Progenitor cell of endocrine pancreas (in vitro differentiated cells): Measurements from ENCODE around the gene CIB2. TPM values are rescaled to one million over a fixed set of nuclear protein-coding genes. Genes with fewer than 3 reads are reported as not detected.

ENCODE experiments used
- DNase-seq: peaks from one replicate; pipeline ENCODE4 v3.0.0; 2021; ENCODE audit warnings: low spot score; ENCODE audit not compliant: unreplicated experiment
- H3K27ac Mint-ChIP-seq: 2 replicates; pipeline ENCODE4 v1.8.0; 2021; ENCODE audit warnings: mild to moderate bottlenecking, moderate library complexity, mixed read lengths
- H3K27me3 Mint-ChIP-seq: 2 replicates; pipeline ENCODE4 v1.8.0; 2021; ENCODE audit warnings: mixed read lengths
- H3K36me3 Mint-ChIP-seq: 2 replicates; pipeline ENCODE4 v1.8.0; 2022; ENCODE audit warnings: mixed read lengths; ENCODE audit not compliant: insufficient read depth
- H3K4me1 Mint-ChIP-seq: 2 replicates; pipeline ENCODE4 v1.8.0; 2021; ENCODE audit warnings: low read depth, mixed read lengths
- H3K4me3 Mint-ChIP-seq: 2 replicates; pipeline ENCODE4 v1.8.0; 2021; ENCODE audit warnings: low read depth, mild to moderate bottlenecking, moderate library complexity, mixed read lengths
- H3K9me3 Mint-ChIP-seq: 2 replicates; pipeline ENCODE4 v1.8.0; 2021; ENCODE audit warnings: low read depth, mixed read lengths
- CTCF ChIP-seq: fragments of 200-600 bp; sonication (generic); IDR thresholded peaks from one replicate; pipeline ENCODE4 v1.5.0; 2021; ENCODE audit warnings: antibody characterized with exemption, mild to moderate bottlenecking; ENCODE audit not compliant: unreplicated experiment
- total RNA-seq: library from RNA; stranded (reverse); gene quantifications from 2 replicates; pipeline ENCODE4 v1.2.1, GENCODE V29; 2021

CIB2 gene
- total RNA-seq, 1 donor from 2014 or later = 44.9 TPM

GRCh38 chr15:78063217-78063616, 68.0 kb downstream of the CIB2 start:
- DNase-seq = no peak
- H3K27me3 Mint-ChIP-seq = peaks cover 18% of the 10 kb centered on the region
- H3K9me3 Mint-ChIP-seq = no peaks in the 10 kb centered on the region
- H3K4me1 Mint-ChIP-seq = peaks cover 18% of the 10 kb centered on the region
- H3K36me3 Mint-ChIP-seq = no peaks in the 10 kb centered on the region
- H3K4me3 Mint-ChIP-seq = no peak overlapping the region
- TF ChIP-seq CTCF = no peak
- H3K27ac Mint-ChIP-seq = no peak overlapping the region

GRCh38 chr15:78061963-78062427, 69.2 kb downstream of the CIB2 start:
- no peak overlapping the region for H3K4me3 Mint-ChIP-seq
- H3K27ac Mint-ChIP-seq = no peak overlapping the region
- H3K36me3 Mint-ChIP-seq = no peaks in the 10 kb centered on the region
- H3K4me1 Mint-ChIP-seq = peaks cover 14% of the 10 kb centered on the region
- no peak for TF ChIP-seq CTCF
- H3K27me3 Mint-ChIP-seq = peaks cover 18% of the 10 kb centered on the region
- no peaks in the 10 kb centered on the region for H3K9me3 Mint-ChIP-seq
- no peak for DNase-seq

GRCh38 chr15:78060232-78060631, 71.0 kb downstream of the CIB2 start:
- TF ChIP-seq CTCF = no peak
- Mint-ChIP-seq H3K27ac (no peak overlapping the region), H3K9me3 (no peaks in the 10 kb centered on the region), H3K4me3 (no peak overlapping the region), H3K36me3 (no peaks in the 10 kb centered on the region), H3K4me1 (peaks cover 15% of the 10 kb centered on the region), H3K27me3 (peaks cover 12% of the 10 kb centered on the region)
- DNase-seq = no peak

GRCh38 chr15:78059110-78059839, 72.0 kb downstream of the CIB2 start:
- Mint-ChIP-seq H3K27ac (no peak overlapping the region), H3K4me1 (peaks cover 15% of the 10 kb centered on the region), H3K4me3 (no peak overlapping the region), H3K27me3 (peaks cover 12% of the 10 kb centered on the region), H3K36me3 (no peaks in the 10 kb centered on the region), H3K9me3 (no peaks in the 10 kb centered on the region)
- no peak for DNase-seq
- no peak for TF ChIP-seq CTCF

GRCh38 chr15:78058401-78058935, 72.8 kb downstream of the CIB2 start:
- Mint-ChIP-seq H3K36me3 (no peaks in the 10 kb centered on the region), H3K27ac (no peak overlapping the region), H3K4me3 (no peak overlapping the region)

More at GRCh38 chr15:78058401-78058935, 72.8 kb downstream of the CIB2 start:
- peaks cover 12% of the 10 kb centered on the region for H3K27me3 Mint-ChIP-seq
- DNase-seq = no peak
- TF ChIP-seq CTCF = no peak
- no peaks in the 10 kb centered on the region for H3K9me3 Mint-ChIP-seq
- peaks cover 15% of the 10 kb centered on the region for H3K4me1 Mint-ChIP-seq
